GM23248 (cell line): Measurements from ENCODE around the gene FAM8A1.

Experiments used
- EZH2 ChIP-seq: fragments of 200-600 bp; sonication (generic); IDR thresholded peaks from 2 replicates; pipeline ENCODE4 v1.6.1; 2018; ENCODE audit warnings: antibody characterized with exemption, mild to moderate bottlenecking; ENCODE audit not compliant: insufficient read depth, poor library complexity, severe bottlenecking
- EZH2phosphoT487 ChIP-seq: fragments of 200-600 bp; sonication (generic); IDR thresholded peaks from 2 replicates; pipeline ENCODE4 v1.6.1; 2018; ENCODE audit warnings: antibody characterized with exemption, moderate library complexity, mild to moderate bottlenecking, low read depth; ENCODE audit not compliant: insufficient read depth

DNA sequence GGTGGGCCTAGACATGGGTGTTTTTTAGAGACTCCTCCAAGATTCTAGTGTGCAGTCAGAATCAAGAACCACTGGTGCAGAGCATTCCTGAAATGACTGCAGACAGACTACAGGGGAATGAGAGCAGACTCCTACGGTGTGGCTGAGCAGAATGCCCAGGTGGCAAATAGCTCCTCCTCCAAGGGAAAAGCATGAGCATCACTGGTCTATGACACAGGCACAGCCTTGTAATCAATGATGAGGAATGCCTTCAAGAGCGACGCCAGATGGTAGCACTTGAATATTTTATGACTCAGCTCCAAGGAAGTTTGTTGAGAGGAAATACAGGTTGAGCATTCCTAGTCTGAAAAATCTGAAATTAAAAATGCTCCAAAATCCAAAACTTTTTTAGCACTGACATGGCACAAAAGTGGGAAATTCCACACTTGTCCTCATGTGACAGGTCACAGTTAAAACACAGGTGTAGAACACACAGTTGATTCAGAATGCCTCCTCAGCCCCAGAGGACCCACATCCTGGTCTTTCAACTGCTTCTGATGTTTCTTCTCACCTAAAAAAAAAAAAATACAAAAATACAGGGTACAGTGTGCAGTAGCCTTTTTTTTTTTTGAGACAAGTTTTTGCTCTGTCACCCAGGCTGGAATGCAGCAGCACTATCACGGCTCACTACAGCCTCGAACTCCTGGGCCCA, 10.6 kb upstream of the FAM8A1 start:
- TF ChIP-seq EZH2: no peak
- no peak for TF ChIP-seq EZH2phosphoT487
